HG02852 (cell line): ENCODE results near the gene PTPRE.
"Not testable (repeated sequence)": the region's sequence is repeated elsewhere in the genome, so short reads cannot be mapped to it uniquely, and the experiment has no call there.

ENCODE experiments used
- ATAC-seq: cut with Tn5 transposase; IDR thresholded peaks from one replicate; pipeline ENCODE4 v1.9.1; 2021; ENCODE audit warnings: mild to moderate bottlenecking, moderate library complexity; ENCODE audit not compliant: unreplicated experiment

The PTPRE gene

DNA sequence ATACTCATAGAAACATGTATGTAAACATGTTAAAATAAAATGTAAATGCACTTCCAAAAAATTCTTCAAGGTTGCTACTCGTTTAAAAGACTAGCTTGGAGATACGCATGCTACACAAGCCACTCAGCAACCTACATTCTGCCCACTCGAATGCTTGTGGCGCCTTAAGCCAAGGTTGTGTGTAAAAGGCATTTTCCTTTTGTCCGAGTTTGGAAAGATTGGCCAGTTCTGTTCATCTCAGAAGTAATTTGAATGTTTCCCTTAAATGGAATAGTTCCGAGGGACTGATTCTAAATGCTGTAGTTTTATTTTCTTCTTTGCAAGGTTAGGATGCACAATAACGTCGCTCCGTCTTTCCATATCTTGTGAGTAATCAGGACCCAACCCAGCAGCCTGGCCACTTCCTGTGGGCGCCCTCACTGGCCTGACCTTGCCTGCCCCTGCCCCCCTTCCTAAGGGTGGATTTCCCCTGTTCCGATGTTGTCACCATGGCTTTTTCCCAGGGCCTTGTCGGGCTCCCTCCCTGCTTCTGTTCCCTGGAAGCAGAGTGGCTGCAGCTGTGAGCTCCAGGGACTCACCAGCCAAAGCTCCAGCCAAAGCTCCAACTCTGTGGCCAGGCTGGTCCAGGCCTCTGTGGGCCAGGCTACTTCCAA is 70.6 kb downstream of the PTPRE start:
- no peak for ATAC-seq

DNA sequence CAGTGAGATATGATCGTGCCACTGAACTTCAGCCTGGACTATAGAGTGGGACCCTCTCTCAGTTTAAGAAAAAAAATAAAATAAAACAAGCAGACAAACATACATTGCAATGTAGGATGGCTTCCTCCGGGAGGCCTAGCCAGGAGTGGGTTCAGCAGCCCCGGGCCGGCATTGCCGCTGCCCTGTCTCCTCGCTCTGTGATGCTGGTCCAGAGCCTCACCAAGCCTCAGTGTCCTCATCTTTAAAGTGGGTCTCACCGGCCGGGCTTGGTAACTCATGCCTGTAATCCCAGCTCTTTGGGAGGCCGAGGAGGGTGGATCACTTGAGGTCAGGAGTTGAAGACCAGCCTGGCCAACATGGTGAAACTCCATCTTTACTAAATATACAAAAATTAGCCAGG is 71.6 kb downstream of the PTPRE start:
- no peak for ATAC-seq

DNA sequence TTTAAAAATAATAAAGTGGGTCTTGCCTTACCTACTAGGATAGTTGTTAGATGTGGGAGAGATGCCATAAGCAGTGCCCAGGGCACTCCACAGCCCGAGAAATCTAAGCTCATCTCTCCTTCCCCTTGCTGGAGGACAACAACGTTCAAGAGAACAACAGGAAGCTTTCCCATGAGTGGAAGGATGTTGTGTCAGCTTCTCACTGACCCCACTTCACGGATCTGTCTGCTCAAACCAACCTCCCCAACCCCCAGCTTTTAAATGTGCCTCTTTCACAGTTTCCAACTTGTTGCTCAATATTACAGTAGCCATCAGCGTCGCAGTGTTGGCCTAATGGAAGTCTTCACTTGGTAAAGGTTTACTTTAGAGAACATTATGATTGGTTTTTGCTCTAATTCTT is 72.1 kb downstream of the PTPRE start:
- no peak for ATAC-seq

GRCh38 chr10:127979566-127979965 is 72.7 kb downstream of the PTPRE start:
- no peak for ATAC-seq

- no peak for ATAC-seq
Measured at GRCh38 chr10:127980898-127981297, 74.0 kb downstream of the PTPRE start.

DNA sequence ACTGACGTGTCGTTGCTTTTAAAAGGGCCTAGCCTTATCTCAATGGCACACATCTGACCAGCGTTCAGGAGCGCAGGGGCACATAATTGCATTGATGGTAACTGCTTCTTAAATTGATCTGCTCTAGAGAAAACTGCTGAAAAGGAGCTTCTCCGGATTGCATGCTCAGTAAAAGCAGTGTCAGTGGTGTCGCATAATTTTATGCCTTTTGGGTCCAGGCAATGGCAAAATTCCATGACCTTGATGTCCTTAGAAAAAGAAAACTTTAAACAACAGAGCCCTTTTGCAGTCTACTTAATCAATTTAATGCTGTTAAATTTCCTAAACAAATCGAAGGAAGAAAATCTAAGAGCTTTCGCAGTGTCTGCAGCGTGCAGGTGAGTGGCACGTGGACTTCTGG is 75.7 kb downstream of the PTPRE start:
- ATAC-seq = no peak

- no peak for ATAC-seq
Measured at GRCh38 chr10:127983344-127984100, 76.6 kb downstream of the PTPRE start.

GRCh38 chr10:127984945-127985344 is 78.0 kb downstream of the PTPRE start:
- no peak for ATAC-seq

DNA sequence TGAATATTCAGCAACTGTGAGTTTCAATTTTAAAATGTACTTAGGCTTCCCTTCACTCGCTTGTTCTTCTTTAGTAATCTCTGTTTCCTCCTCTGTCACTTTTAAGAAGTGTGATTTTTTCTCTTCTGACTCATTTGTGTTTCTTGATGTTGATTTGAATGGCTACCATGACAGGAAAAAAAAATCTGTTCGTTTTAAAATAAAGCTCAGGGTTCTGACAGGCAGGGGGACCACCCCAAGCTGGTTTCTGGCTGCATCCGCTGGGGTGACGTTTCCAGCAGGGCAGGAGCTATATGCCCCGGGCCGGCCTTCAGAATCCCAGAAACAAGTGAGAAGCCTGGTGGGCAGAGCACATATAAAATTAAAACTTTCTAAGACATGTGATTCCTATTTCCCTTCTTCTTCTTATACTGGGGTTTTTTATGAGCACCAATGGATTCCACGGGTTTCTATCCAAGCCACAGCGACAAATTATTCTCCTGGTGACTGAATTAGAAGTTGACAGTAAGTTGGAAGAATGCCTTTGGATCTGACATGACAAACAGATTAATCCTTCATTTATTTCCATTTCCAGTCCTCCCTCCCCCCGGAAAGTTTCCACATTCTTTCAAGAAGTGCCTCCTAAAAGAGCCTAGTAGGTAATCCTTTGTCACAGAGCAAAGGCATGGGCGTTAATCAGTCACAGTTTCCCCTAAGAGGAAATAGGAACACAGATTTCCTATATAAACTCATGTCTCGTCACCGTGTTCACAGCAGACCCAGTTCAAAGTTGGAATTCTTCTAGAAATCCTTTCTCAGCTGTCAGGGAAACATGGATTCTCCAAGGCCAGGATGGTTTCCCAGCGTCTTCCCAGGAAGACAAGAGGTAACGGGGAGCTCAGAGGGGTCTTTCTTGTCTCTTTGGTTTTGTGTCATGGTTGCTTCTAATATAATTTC is 79.9 kb downstream of the PTPRE start:
- no peak for ATAC-seq

DNA sequence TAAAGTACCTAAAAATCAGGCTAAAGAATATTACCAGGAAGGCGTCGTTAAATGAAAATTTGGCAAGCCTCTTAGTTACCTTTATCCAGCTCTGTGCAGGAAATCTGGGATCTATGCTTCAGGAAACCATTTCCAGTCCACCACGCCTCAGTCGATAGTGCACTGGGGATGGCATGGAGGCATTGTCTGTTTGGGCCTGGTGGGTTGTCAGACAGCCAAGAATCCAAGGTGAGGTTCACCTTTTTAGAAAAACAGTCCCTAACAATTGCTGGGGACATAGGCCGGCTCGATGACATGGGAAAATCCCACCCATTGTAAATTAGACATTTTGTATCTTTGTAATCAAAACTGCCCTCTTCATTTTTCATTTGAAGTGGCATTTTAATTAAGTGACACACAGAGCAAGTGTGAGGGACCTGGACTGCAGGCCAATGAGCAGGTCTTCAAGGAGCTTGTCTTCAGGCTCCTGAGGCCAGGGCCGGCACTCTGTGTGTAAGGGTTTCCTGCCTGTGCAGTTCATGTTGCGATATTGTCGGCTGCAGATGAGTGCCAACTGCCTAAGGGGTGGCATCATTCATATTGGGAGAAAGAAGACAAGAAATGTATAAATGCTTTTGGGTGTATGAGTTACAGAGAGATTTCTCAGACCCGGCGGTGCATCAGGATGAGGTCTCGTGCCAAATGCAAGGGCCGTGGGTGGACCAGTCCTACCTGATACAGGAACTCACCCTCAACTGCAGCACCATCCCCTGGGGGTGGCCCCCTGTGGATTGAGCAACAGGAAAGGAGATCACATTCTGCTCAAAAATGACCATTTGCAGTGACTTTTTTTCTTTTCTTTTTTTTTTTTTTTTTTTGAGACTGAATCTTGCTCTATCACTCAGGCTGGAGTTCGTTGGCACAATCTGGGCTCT is 80.8 kb downstream of the PTPRE start:
- ATAC-seq = no peak

DNA sequence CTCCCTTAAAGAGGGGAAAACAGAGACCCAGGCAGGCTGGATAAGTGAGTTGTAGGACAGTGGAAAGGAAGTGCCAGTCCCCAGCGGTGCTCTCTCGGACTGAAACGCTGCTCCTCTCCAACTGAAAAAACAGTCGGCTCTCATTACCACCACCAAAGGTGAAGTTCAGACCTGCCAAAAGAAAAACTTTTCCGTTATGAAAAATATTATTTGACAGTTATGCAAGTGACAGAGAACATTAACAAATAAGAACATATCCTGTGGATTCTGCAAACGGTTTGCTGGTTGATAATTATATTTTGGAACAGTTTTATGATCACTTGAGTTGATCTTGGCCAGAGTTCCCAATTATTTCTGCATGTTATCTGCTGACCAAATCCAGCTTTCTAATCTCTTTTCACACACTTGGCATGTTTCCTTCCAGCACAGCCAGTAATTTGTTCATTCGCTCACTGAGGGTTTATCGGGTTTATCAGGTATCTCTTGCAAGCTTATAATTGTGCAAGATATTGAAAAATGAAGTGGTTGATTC is 82.6 kb downstream of the PTPRE start:
- no peak for ATAC-seq

DNA sequence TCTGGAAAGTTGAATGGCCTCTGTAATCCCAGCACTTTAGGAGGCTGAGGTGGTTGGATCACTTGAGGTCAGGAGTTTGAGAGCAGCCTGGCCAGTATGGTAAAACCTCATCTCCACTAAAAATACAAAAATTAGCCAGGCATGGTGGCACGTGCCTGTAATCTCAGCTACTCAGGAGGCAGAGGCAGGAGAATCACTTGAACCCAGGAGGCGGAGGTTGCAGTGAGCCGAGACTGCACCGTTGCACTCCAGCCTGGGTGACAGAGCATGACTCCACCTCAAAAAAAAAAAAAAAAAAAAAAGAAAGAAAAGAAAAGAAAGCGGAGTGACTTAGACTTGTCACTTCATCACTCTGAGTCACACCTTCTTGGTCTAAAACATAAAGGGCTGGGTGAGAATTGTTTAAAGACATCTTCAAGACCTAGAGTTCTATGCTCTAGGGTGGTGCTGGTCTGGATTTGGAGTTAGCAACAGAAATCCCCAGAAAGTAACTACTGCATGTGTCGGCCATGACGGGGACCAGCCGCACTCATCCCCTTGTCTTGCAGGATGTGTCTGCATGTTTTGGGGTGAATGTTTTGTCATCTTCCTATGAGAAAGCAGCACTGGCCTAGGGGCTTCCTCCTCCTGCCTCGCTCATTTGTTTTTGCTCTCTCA is 83.4 kb downstream of the PTPRE start:
- ATAC-seq = not testable (repeated sequence)

- ATAC-seq = no peak
Measured at GRCh38 chr10:127990846-127991542, 84.1 kb downstream of the PTPRE start.

- no peak for ATAC-seq
Measured at GRCh38 chr10:127991543-127992255, 84.8 kb downstream of the PTPRE start.

- ATAC-seq = no peak
Measured at GRCh38 chr10:127992376-127992775, 85.5 kb downstream of the PTPRE start.

DNA sequence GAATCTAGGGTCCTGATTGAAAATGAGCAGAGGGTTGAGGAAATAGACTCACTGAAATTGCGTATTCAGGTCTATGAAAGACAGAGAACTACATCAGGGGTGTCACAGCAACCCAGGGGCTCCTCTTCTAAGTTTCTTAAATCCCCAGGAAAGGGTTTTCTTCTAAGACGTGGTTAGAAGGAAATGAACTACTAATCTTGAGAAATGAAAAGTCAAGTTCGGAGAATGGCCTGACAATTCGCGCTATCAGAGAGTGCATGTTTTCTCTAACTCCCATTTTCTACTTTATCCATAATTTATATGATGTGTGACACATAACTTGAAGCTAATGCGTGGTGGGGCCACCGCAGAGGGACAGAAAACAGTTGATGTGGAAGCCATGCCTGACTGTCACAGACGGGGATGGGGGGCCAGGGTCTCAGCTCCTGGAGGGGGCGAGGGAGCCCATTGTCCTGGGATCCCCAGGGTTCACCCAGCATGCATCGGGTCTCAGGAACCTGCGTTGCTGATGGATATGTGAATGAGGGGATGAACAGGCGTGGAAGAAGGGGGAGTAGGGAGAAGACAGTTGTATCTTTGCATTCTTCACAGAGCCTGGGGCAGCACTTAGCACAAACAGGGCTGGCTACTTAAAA is 86.3 kb downstream of the PTPRE start:
- ATAC-seq = no peak

GRCh38 chr10:127995939-127996338 is 89.0 kb downstream of the PTPRE start:
- ATAC-seq = no peak

DNA sequence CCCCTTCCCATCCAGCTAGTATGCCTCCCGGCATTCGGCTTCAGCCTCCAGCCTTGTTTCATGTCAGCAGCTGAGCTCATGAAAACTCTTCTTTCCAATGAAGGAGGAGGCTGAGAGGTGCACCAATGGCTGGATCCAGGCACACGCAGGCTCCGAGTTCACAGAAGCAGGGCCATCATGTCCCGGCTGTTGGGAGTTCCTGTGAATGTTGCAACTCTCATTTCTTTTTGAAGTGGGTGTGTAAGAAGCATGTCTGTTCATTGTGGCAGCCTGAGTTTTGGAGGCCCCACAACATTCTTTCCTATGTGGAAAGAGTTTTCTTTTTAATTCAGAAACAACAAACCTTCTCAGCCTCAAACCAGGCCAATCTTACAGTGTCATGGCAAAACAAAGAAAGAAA is 89.7 kb downstream of the PTPRE start:
- no peak for ATAC-seq
